HCT116 (cell line): ENCODE results near the gene TUBB1. TPM values are rescaled to one million over a fixed set of nuclear protein-coding genes. Genes with fewer than 3 reads are reported as not detected.

ENCODE experiments used
- ATAC-seq: fragments of 200-7000 bp; cut with Tn5 transposase; 2 replicates; pipeline ENCODE4 v1.9.1; 2020; ENCODE audit warnings: mild to moderate bottlenecking, moderate library complexity
- BruUV-seq: library from RNA; stranded (reverse); fragments of 400-500 nt; replicated peaks from 2 replicates; lab custom pipeline; 2021; lab: Mats Ljungman, UMichigan
- CTCF ChIA-PET: fragments of 300-600 bp; sonication (Branson Sonifier 250); formaldehyde crosslinking; loops from one replicate; lab custom pipeline; 2021; ENCODE audit warnings: antibody characterized with exemption; lab: Charles Lee
- POLR2A ChIA-PET: fragments of 300-600, 350-600 bp; sonication (Branson Sonifier 250); formaldehyde crosslinking; loops from one replicate; lab custom pipeline; 2021; ENCODE audit warnings: antibody characterized with exemption; lab: Charles Lee
- RAD21 ChIA-PET, 2 experiments: fragments of 300-600 bp; sonication (Branson Sonifier 250); formaldehyde crosslinking; loops; one replicate each; lab custom pipeline; 2023; ENCODE audit warnings: low total read pairs in 2 of 2; ENCODE audit not compliant: uncharacterized antibody in 2 of 2, unreplicated experiment in 2 of 2, low non-redundant PET in 1 of 2; lab: Charles Lee
- DNase-seq: peaks from one replicate; pipeline ENCODE4 v3.0.0-alpha.2; 2010; ENCODE audit warnings: low read depth, low spot score
- H2AFZ ChIP-seq: fragments of 200-600 bp; shearing (Covaris generic), sonication (generic); 2 replicates; pipeline ENCODE4 v1.6.1; 2017; ENCODE audit warnings: low read depth, mixed run types, mixed read lengths, antibody characterized with exemption, low read length; ENCODE audit not compliant: poor library complexity, severe bottlenecking
- H3K27ac ChIP-seq: 2 replicates; pipeline ENCODE4 v1.5.1; 2012; ENCODE audit warnings: low read depth, low read length
- H3K27me3 ChIP-seq: fragments of 200-600 bp; sonication (generic); 2 replicates; pipeline ENCODE4 v1.6.1; 2016; ENCODE audit warnings: mixed run types, low read length, mixed read lengths; ENCODE audit not compliant: insufficient read depth
- H3K36me3 ChIP-seq, 2 experiments: fragments of 200-500 bp in 1 of 2; fragments of 200-600 bp in 1 of 2; sonication (Bioruptor generic) in 1 of 2; sonication (generic) in 1 of 2; 2 replicates each; pipeline versions ENCODE4 v1.5.1 to v1.6.1; 2014 to 2016; ENCODE audit warnings: low read length in 2 of 2, inconsistent platforms in 1 of 2, mixed read lengths in 1 of 2, mixed run types in 1 of 2; ENCODE audit not compliant: insufficient read depth in 2 of 2, control insufficient read depth in 1 of 2
- H3K4me1 ChIP-seq, 2 experiments: fragments of 200-600 bp in 1 of 2; sonication (generic) in 1 of 2; 2 replicates each; pipeline versions ENCODE4 v1.5.1 to v1.6.1; 2012 to 2017; ENCODE audit warnings: low read length in 2 of 2, inconsistent platforms in 1 of 2, mild to moderate bottlenecking in 1 of 2, mixed read lengths in 1 of 2, mixed run types in 1 of 2, moderate library complexity in 1 of 2; ENCODE audit not compliant: insufficient read depth in 2 of 2, control insufficient read depth in 1 of 2
- H3K4me2 ChIP-seq: fragments of 200-600 bp; sonication (generic); 2 replicates; pipeline ENCODE4 v1.6.1; 2017; ENCODE audit warnings: mixed run types, low read length, mixed read lengths
- H3K4me3 ChIP-seq, 2 experiments: fragments of 200-600 bp in 1 of 2; sonication (generic) in 1 of 2; replicated peaks in 1 of 2; 2 replicates each; pipeline ENCODE4 v1.5.1; 2011 to 2016; ENCODE audit warnings: low read length in 2 of 2, control low read depth in 1 of 2, low read depth in 1 of 2, mild to moderate bottlenecking in 1 of 2, mixed read lengths in 1 of 2, mixed run types in 1 of 2
- H3K79me2 ChIP-seq: fragments of 200-600 bp; sonication (generic); 2 replicates; pipeline ENCODE4 v1.6.1; 2017; ENCODE audit warnings: mild to moderate bottlenecking, mixed run types, low read length, moderate library complexity, mixed read lengths; ENCODE audit not compliant: insufficient read depth
- H3K9ac ChIP-seq: fragments of 200-600 bp; sonication (generic); 2 replicates; pipeline ENCODE4 v1.6.1; 2016; ENCODE audit warnings: low read length, mixed read lengths
- H3K9me2 ChIP-seq: fragments of 200-600 bp; sonication (generic), shearing (Covaris generic); 2 replicates; pipeline ENCODE4 v1.6.1; 2017; ENCODE audit warnings: mixed run types, mild to moderate bottlenecking, moderate library complexity; ENCODE audit not compliant: insufficient read depth
- H3K9me3 ChIP-seq, 2 experiments: fragments of 200-500 bp in 1 of 2; fragments of 200-600 bp in 1 of 2; sonication (Bioruptor generic) in 1 of 2; sonication (generic) in 1 of 2; 2 replicates each; pipeline ENCODE4 v1.6.1; 2014 to 2017; ENCODE audit warnings: low read length in 2 of 2, mixed read lengths in 2 of 2, inconsistent platforms in 1 of 2, low read depth in 1 of 2, mild to moderate bottlenecking in 1 of 2, mixed run types in 1 of 2, moderate library complexity in 1 of 2; ENCODE audit not compliant: control insufficient read depth in 1 of 2, insufficient read depth in 1 of 2
- H4K20me1 ChIP-seq: fragments of 200-600 bp; sonication (generic), shearing (Covaris generic); 2 replicates; pipeline ENCODE4 v1.6.1; 2017; ENCODE audit warnings: mixed run types, mild to moderate bottlenecking, moderate library complexity; ENCODE audit not compliant: insufficient read depth
- ATF3 ChIP-seq: IDR thresholded peaks from 2 replicates; pipeline ENCODE4 v1.6.1; 2012
- CBX3 ChIP-seq: IDR thresholded peaks from 2 replicates; pipeline ENCODE4 v1.6.1; 2012; ENCODE audit warnings: low read depth
- CEBPB ChIP-seq: IDR thresholded peaks from 2 replicates; pipeline ENCODE4 v1.6.1; 2012; ENCODE audit warnings: low read depth
- CTCF ChIP-seq, 3 experiments: fragments of 200-600 bp in 1 of 3; sonication (generic) in 1 of 3; IDR thresholded peaks in 2 of 3; conservative IDR thresholded peaks in 1 of 3; 2 replicates each; pipeline ENCODE4 v1.5.1; 2012 to 2017; ENCODE audit warnings: low read depth in 2 of 3, low read length in 2 of 3, antibody characterized with exemption in 1 of 3, borderline replicate concordance in 1 of 3, control low read depth in 1 of 3, mild to moderate bottlenecking in 1 of 3, mixed read lengths in 1 of 3, mixed run types in 1 of 3, moderate library complexity in 1 of 3; ENCODE audit not compliant: insufficient read depth in 1 of 3
- EZH2 ChIP-seq: fragments of 200-600 bp; sonication (generic); IDR thresholded peaks from 2 replicates; pipeline ENCODE4 v1.6.1; 2017; ENCODE audit warnings: antibody characterized with exemption, mixed run types
- MAX ChIP-seq: IDR thresholded peaks from 2 replicates; pipeline ENCODE4 v1.6.1; 2012
- POLR2AphosphoS5 ChIP-seq: IDR thresholded peaks from 2 replicates; pipeline ENCODE4 v1.6.1; 2011; ENCODE audit warnings: mild to moderate bottlenecking, low read depth, low read length, moderate library complexity
- RAD21 ChIP-seq: IDR thresholded peaks from 2 replicates; pipeline ENCODE4 v1.6.1; 2012; ENCODE audit warnings: low read depth, mild to moderate bottlenecking
- SIN3A ChIP-seq: IDR thresholded peaks from 2 replicates; pipeline ENCODE4 v1.6.1; 2012; ENCODE audit warnings: low read depth
- SP1 ChIP-seq: IDR thresholded peaks from 2 replicates; pipeline ENCODE4 v1.6.1; 2012; ENCODE audit warnings: low read depth
- TCF7L2 ChIP-seq: IDR thresholded peaks from 2 replicates; pipeline ENCODE4 v1.7.0; 2011; ENCODE audit warnings: borderline replicate concordance, inconsistent platforms; ENCODE audit not compliant: insufficient read depth, insufficient read length; ENCODE audit errors: extremely low read depth
- ZBTB33 ChIP-seq: IDR thresholded peaks from 2 replicates; pipeline ENCODE4 v1.6.1; 2011; ENCODE audit warnings: mild to moderate bottlenecking, low read length, moderate library complexity; ENCODE audit not compliant: insufficient replicate concordance; ENCODE audit errors: extremely low read depth
- ZNF274 ChIP-seq: fragments of 200-500 bp; sonication (Bioruptor generic); IDR thresholded peaks from 2 replicates; pipeline ENCODE4 v1.6.1; 2014; ENCODE audit warnings: mild to moderate bottlenecking, low read depth, low read length, inconsistent platforms
- intact Hi-C: fragments of 100-400 bp; cut with micrococcal nuclease; formaldehyde crosslinking; loops from 2 replicates; pipeline ENCODE4 v1.10.0; 2022
- total RNA-seq: library from RNA; stranded (reverse); gene quantifications from one replicate; pipeline ENCODE4 v1.2.1, GENCODE V29; 2021; ENCODE audit not compliant: unreplicated experiment

The TUBB1 gene
- total RNA-seq, 1 experiment from 2014 or later = not detected

- TF ChIP-seq CTCF (IDR thresholded peaks at IDR 0.05 in 2 of 3, conservative IDR thresholded peaks at IDR 0.05 in 1 of 3; ENCODE audit: borderline replicate concordance in 1 of 3, insufficient read depth in 1 of 3, low read depth in 2 of 3, low read length in 2 of 3) (no peak), SIN3A (no peak), ZNF274 (no peak), ZBTB33 (no peak)
Observed at GRCh38 chr20:59004763-59005522, 14.3 kb upstream of the TUBB1 start (continued).

- Histone ChIP-seq H3K27ac (peak overlapping the region; percentile 82), H3K79me2 (peaks cover 30% of the 10 kb centered on the region; the same call in 1 of the 2 replicates), H3K27me3 (no peaks in the 10 kb centered on the region), H3K4me1 (peaks cover 12 to 30% of the 10 kb centered on the region in 2 experiments), H3K36me3 (0 out of 4 replicates have a peak, but pooled peaks cover 0 to 3% of the 10 kb centered on the region in 2 experiments), H3K9me2 (no peaks in the 10 kb centered on the region), H3K4me3 (peak overlapping the region; percentile 74 to 76), H3K4me2 (peak overlapping the region; percentile 85), H4K20me1 (no peaks in the 10 kb centered on the region), H3K9ac (peak overlapping the region; percentile 86), H3K9me3 (no peaks in the 10 kb centered on the region), H2AFZ (no peak overlapping the region)
- ChIA-PET CTCF (no interaction called here), RAD21 (no interaction called here), POLR2A (no interaction called here)
- no peak for DNase-seq
- ATAC-seq = no peak
- intact Hi-C loops = no loop called here
- BruUV-seq = TSS peak; percentile 44
- TF ChIP-seq SP1 (no peak), ZBTB33 (no peak), POLR2AphosphoS5 (no peak), MAX (no peak), SIN3A (no peak), EZH2 (no peak), ATF3 (no peak), CBX3 (no peak), RAD21 (no peak), CEBPB (no peak), TCF7L2 (no peak)
Observed at GRCh38 chr20:59005523-59006166, 13.6 kb upstream of the TUBB1 start.
